ENCODE measurements around the gene GLRX5. TPM values are rescaled to one million over a fixed set of nuclear protein-coding genes. Genes with fewer than 3 reads are reported as not detected.

Gene GLRX5
- 26.6 and 27.0 TPM in 2 replicates for total RNA-seq

DNA sequence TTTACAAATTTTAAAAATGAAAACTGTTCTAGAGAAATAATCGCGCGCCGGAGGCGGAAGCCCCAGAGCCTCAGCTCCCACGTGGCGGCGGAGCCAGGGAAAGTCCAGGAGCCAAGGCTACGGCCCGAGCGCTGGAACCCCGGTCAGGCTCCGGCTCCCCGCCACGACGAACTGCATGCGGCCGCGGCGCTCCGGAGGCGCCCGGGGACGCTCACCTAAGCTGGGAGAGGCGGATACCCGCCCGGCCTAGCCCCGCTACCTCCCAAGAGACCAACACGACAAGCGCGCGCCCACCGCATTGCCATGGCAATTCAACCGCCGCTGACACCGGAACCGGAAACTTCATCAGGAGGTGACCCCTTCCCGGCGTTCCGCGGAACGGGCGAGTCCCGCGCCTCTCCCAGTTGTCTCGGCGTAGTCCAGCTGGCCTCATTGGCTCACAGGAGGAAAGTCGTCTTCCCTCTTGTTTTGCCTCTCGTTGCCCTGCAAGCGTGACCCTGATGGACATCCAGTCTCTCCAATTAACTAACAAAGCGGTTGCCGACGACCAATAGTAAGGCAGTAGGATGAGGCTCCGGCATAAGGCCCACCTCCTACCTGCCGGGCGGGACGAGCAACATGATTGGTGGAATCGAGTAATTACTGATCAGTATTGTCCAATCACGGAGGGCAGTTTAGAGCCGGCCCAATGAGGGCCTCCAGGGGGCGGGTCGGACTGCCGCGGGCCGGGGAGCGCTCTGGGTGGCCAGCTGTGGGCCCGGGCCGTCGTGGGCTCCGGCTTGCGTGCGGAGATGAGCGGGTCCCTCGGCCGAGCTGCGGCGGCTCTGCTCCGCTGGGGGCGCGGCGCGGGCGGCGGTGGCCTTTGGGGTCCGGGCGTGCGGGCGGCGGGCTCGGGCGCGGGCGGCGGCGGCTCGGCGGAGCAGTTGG is at the start of gene GLRX5:
TSS of gene GLRX5 (plus strand) at position 752 of the 927 bp plus-strand sequence. CDS start at position 792, 40 bp downstream.

DNA sequence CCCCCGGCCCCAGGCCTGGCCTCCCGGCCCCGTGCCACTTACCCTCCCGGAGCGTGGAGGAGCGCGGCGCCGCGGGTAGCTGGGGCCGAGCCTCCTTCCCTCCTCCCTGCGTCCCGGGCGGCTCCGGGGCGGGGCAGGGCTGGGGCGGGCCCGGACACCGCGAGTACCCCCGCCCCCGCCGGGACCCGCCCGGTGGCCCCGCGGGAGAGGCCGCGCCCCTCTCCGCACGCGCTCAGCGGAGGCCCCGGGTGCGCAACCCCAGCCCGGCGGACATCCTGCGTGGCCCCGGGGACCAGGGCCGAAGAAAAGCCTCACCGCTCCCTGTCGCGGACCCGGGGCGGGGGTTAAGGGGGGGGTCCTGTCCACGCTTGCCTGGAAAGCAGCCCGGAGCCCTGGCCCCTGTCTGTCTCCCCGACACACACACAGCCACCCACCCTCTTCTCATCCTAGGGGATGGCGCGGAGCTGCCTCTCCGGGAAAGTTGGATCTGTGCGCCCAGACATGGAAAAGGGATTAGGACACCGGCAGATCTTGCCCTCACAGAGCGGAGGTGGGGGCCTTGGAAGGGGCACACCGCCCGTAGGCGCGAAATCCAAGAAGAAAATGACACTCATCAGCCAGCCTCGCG is 18.2 kb upstream of the GLRX5 start, which contains the start of gene SYNE3:
TSS of gene SYNE3 (minus strand) at position 97 of the 628 bp plus-strand sequence. CDS start 40,829 bp downstream, outside the sequence.

Small RNAs within 50 kb of the gene (small RNA-seq; reads per million reads assigned to genes)
- gene SCARNA13: 73.2 reads per million, percentile 97 among the genes with 10 or more reads in this experiment

Other genes starting within 250 kb of the GLRX5 start
- gene CLMN, start 215.1 kb upstream of the GLRX5 start, total RNA-seq: 3.1 and 4.3 TPM in 2 replicates
- 25.0 and 29.6 TPM in 2 replicates for gene SYNE3, start 18.4 kb upstream of the GLRX5 start, total RNA-seq
- not detected in 2 replicates for gene TCL1B, start 151.4 kb downstream of the GLRX5 start, total RNA-seq
- gene TCL1A, start 179.1 kb downstream of the GLRX5 start, total RNA-seq: not detected in 2 replicates